NOMO-1 treated with DMSO at 0.1 percent for 48 hours (cell line): ENCODE data around the gene TMEM170A.
"Not testable (repeated sequence)": the region's sequence is repeated elsewhere in the genome, so short reads cannot be mapped to it uniquely, and the experiment has no call there.

ENCODE experiments used
- DNase-seq: peaks from one replicate; lab custom pipeline; 2025; ENCODE audit not compliant: unreplicated experiment; lab: John Stamatoyannopoulos, UW

The TMEM170A gene

DNA sequence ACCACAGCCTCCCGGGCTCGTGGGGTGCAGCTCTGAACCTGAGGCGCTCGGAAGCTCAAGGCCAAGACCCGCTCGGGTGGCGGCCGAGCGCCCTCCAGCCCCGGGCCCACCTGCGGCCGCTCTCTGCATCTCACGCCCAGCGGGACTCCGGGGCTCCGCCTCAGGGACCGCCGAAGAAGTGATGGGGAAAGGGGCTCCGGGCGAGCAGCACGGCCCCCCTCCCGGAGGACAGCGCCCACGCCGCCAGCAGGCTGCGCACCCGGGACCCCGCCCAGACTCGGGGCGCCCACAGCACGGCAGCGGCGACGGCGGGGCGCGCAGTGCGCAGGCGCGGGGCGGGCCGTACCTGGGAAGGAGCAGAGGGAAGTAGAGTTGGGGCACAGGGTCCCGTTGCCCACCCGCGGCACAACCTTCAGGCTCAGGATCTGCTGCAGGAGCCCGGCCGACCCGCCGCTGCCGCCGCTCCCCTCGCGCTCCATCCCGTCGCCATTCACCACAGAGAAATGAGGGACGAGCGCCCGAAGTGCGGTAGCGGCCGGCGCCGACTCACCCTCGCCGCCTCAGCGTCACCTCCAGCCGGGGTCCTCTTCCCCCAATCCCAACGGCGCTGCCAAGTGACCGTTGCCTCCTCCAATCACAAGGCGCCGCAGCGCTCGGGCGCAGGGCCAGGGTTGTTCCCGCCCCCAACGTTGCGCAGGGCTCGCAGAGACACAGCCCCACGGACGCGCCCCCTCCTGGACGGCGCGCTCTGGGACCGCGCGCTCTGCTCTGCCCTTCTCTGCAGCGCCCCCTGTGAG lies at the start of gene TMEM170A:
TMEM170A (minus strand) TSS at position 568 of the 797 bp plus-strand sequence; CDS start at position 479, 89 bp downstream.
- DNase-seq = peak; percentile 98

DNA sequence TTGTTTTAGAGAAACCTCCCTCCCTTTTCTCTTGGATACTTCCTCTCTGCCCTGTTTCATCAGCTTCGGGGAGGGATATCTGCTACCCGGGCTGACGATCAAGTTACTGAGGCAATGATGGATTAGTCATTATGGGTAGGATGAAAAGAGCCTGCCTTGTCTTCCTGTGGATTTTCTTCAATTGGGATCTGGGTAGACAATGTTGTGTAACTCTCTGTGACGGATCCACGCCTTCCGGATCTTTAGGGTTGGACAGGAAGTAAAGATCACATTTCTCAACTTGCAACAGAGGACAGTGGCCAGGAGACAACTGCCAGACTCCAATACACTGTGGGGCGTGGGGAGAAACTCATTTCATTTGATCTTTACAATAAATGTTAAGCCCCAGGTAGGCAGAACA lies 42.1 kb upstream of the TMEM170A start:
- DNase-seq = peak; percentile 66

DNA sequence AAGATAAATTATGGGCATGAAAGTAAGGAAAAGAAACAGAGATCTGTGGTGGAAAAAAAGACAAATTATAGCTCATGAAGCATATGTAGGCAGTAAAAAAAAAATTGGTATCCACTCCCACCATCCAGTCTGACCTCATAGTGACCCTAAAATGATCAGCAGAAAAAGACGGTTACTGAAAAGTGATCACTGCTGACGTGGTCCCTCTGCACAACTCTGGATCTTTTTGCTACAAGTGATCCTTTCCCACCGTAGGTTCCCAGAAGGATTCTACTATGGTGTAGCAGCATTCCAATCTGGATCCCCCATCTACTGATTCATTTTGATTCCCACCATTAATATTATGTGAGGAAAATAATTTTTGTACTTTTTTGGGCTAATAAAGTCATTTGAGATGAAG lies 41.6 kb upstream of the TMEM170A start:
- DNase-seq = no peak

DNA sequence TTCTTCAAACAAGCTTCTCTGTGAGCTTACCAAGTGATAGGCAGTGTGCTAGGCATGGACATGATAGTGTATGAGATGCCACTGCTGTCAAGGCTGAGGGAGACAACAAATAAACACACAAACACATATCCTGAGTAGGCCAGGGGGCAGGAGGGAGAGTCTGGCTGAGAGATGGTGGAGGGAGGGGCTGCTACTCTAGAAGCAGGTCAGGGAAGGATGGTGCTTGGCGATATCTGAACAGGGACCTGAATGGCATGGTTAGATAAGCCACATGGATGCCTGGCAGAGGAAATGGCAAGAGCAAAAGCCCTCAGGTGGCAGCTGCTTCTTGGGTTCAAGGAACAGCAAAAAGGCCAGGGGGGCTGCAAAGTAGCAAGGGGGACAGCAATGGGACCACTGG lies 39.3 kb upstream of the TMEM170A start:
- no peak for DNase-seq

- DNase-seq = no peak
These were observed 38.6 kb upstream of the TMEM170A start for GRCh38 chr16:75502916-75503605.

GRCh38 chr16:75501820-75502219 lies 37.3 kb upstream of the TMEM170A start:
- not testable (repeated sequence) for DNase-seq

- DNase-seq = no peak
These were observed 36.9 kb upstream of the TMEM170A start for GRCh38 chr16:75501359-75501758.

DNA sequence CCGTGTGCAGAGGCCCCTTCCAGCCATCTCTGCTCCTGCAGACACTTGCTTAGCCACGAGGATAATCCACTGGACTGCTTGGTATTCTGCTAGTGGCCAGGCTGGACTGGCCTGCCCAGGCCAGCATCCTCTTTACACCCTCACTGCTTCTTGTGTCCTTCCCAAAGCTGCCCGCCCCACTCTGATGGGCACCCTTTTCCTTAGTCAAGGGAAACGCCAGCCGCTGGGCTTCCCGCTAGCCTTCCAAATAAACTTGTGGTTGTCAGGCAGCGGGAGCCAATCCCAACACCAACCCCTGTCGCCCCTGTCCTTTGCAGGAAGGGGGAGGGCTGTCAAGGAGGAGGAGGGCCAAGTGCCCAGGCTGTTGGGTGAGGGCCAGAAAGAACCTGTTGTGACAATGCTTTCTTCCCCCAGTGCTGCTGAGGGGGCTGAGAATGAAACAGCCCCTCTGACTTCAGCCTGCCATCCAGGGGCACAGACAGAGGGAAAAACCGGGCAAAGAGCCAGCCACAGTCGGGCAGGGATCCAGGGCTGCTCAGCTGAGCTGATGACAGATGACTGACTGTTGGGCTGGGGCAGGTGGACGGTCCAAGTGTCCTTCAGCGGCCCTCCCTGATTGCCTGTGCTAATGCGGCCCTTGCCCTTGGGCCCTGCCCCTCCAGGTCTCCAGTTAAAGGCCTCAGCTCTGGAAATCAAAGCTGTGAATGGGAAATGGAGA lies 34.3 kb upstream of the TMEM170A start:
- not testable (repeated sequence) for DNase-seq

- no peak for DNase-seq
These were observed 33.1 kb upstream of the TMEM170A start for GRCh38 chr16:75497558-75497957.

GRCh38 chr16:75495076-75495674 lies 30.7 kb upstream of the TMEM170A start, which contains the start of gene CHST6:
TSS of gene CHST6 (minus strand) at chr16:75495441. CDS start at chr16:75479828, 15,613 bp downstream.
- DNase-seq = peak; percentile 32

DNA sequence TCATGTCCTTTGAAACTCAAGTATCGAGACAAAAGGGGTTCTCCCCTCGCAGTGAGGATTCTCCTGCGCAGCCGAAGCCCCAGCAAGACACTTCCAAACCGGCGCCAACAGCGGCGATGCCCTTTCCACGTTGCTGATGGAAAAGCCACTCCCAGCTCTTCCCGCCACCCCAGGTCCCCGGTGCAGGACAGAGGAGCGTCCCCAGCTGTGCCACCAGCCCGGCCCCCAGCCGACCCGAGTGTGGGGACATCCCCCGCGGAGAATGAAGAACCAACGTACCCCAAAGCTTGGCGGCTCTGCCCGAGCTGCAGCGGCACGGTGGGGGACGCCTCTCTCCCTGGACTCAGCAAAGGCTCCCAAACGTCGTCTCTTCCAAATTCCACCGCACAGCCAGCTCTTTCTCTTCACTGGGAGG lies 30.2 kb upstream of the TMEM170A start:
- no peak for DNase-seq

DNA sequence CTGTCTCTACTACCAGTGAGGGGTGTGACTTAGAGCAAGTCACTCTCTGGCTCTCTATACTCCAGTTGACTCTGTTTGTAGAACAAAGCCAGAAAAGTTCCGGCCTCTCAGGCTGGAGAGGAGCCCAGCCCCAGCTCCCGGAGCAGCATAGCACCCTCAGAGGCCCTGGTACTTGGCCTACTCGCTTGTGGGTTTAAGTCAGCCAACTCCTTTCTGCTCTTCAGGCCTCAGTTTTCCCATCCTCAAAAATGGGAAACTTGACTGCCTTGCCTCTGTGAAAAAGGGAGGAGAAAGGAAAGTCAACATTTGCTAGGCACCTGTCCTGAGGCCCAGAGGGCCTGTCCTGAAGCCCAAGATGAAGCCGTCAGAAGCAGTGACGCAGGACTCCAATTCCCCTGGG lies 29.7 kb upstream of the TMEM170A start:
- no peak for DNase-seq

GRCh38 chr16:75491876-75492275 lies 27.4 kb upstream of the TMEM170A start:
- no peak for DNase-seq

GRCh38 chr16:75488322-75488721 lies 23.8 kb upstream of the TMEM170A start:
- no peak for DNase-seq

GRCh38 chr16:75486676-75487313 lies 22.3 kb upstream of the TMEM170A start:
- no peak for DNase-seq

GRCh38 chr16:75486014-75486675 lies 21.7 kb upstream of the TMEM170A start:
- DNase-seq = no peak

DNA sequence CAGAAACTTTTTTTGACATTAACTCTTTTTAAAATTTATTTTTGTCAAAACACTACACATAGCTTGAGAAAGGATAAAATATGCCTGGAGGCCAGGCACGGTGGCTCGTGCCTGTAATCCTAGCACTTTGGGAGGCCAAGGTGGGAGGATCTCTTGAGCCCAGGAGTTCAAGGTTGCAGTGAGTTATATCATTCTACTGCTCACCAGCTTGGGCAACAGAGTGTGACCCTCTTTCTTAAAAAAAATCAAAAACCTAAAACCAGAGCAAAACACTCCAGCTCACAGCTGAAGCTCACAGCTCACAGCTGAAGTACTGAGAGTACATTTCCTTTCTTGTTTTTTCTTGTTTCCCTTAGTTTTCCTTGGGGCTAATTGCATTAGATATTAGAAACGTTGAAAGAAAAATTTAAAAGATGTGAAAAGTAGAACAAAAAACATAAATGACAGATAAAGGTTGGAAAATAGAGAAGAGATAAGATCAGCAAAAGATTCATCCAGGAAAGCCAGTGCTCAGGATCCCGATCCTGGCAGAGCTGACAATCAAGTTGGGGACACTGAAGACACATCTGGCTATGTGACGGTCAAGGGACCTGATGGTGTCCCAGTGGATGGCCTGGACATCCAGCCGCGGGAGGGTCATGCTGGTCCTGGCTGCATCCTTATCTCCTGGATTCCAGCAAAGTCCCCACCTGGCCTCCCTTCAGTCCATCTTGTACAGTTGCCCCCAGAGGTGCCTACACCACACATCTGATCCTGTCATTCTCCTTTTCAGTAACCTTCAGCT lies 20.9 kb upstream of the TMEM170A start:
- DNase-seq = no peak

GRCh38 chr16:75483222-75483621 lies 18.7 kb upstream of the TMEM170A start:
- no peak for DNase-seq

DNA sequence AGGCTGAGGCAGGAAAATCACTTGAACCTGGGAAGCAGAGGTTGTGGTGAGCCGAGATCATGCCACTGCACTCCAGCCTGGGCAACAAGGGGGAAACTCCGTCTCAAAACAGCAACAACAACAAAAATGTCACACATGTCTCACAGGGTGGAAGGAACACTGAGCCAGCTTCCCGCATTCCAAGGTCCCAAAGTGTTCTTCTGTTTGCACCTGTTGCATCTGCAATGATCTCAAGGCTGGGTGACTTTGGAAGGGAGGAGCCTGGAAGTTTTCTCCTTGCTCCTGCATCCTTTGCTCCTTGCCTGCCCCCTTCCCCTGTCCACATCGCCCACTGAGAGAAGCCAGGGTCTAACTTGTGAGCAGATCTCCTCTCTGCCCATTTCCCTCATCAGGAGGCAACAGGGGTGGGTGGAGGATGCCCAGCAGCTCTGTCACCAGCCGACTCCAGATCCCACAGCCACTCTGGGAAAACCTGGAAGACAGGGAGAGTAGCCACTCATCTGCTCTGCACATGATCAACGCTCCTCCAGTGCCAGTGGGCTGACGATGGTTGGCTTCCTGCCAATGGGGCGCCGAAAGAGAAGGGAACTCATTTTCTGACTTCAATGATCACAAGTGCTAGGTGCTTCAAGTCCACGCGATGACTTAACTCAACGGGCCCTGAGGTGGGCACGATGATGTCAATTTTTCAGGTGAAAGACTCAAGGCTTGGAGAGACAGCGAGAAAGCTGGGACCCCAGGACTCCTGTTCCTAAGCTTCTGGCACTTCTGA lies 18.1 kb upstream of the TMEM170A start:
- DNase-seq = no peak
